HepG2 (cell line): ENCODE measurements around the gene CXCR5. TPM values are rescaled to one million over a fixed set of nuclear protein-coding genes. Genes with fewer than 3 reads are reported as not detected.

ENCODE experiments used
- FOXK2 ChIP-seq: fragments of 450-650 bp; IDR thresholded peaks from 2 replicates; pipeline ENCODE4 v1.6.1; 2016
- HMGA1 ChIP-seq: sonication (generic); formaldehyde crosslinking; conservative IDR thresholded peaks from 2 replicates; pipeline ENCODE4 v1.4.0; 2020; ENCODE audit warnings: missing genetic modification reagents
- HOXA3 ChIP-seq: sonication (generic); formaldehyde crosslinking; IDR thresholded peaks from 2 replicates; pipeline ENCODE4 v1.5.0; 2020; ENCODE audit warnings: missing genetic modification reagents
- JUND ChIP-seq: sonication (generic); formaldehyde crosslinking; IDR thresholded peaks from 2 replicates; pipeline ENCODE4 v1.8.0; 2022; ENCODE audit warnings: mild to moderate bottlenecking, missing genetic modification reagents
- SMAD9 ChIP-seq: sonication (generic); formaldehyde crosslinking; IDR thresholded peaks from 2 replicates; pipeline ENCODE4 v1.5.1; 2020; ENCODE audit warnings: mild to moderate bottlenecking, missing genetic modification reagents
- SP2 ChIP-seq: sonication (generic); formaldehyde crosslinking; IDR thresholded peaks from 2 replicates; pipeline ENCODE4 v1.5.1; 2020; ENCODE audit warnings: mild to moderate bottlenecking, missing genetic modification reagents
- SSRP1 ChIP-seq: IDR thresholded peaks from 2 replicates; pipeline ENCODE4 v1.6.1; 2016; ENCODE audit warnings: control low read depth
- THYN1 ChIP-seq: sonication (generic); formaldehyde crosslinking; IDR thresholded peaks from 2 replicates; pipeline ENCODE4 v1.8.1; 2023; ENCODE audit warnings: low read depth, mild to moderate bottlenecking, moderate library complexity, missing genetic modification reagents, borderline replicate concordance
- ZNF263 ChIP-seq: sonication (generic); formaldehyde crosslinking; IDR thresholded peaks from 2 replicates; pipeline ENCODE4 v1.4.0; 2020; ENCODE audit warnings: missing genetic modification reagents
- ZNF264 ChIP-seq: sonication (generic); formaldehyde crosslinking; IDR thresholded peaks from 2 replicates; pipeline ENCODE4 v1.4.0; 2020; ENCODE audit warnings: missing genetic modification reagents
- ZNF430 ChIP-seq: sonication (generic); formaldehyde crosslinking; IDR thresholded peaks from 2 replicates; pipeline ENCODE4 v1.9.0; 2021; ENCODE audit warnings: mild to moderate bottlenecking, missing genetic modification reagents
- ZNF547 ChIP-seq: sonication (generic); formaldehyde crosslinking; IDR thresholded peaks from 2 replicates; pipeline ENCODE4 v1.5.1; 2020; ENCODE audit warnings: mild to moderate bottlenecking, missing genetic modification reagents
- polyA plus RNA-seq, 8 experiments: library from polyadenylated mRNA; depleted of rRNA in 3 of 8; stranded (reverse) in 7 of 8; unstranded in 1 of 8; fragments of >200 nt; fragmentation: Illumina TruSeq in 4 of 8; extraction: Trizol in 4 of 8; gene quantifications; 2 replicates each; pipeline versions ENCODE4 v1.2.1 to v1.2.3, GENCODE V29; 2011 to 2016; ENCODE audit warnings: low read depth in 4 of 8, missing spikeins in 1 of 8, mixed read lengths in 1 of 8; ENCODE audit not compliant: insufficient read depth in 1 of 8
- total RNA-seq, 5 experiments: library from RNA; depleted of rRNA; stranded (reverse); fragments of >200 nt; fragmentation: Illumina TruSeq; extraction: Trizol; gene quantifications; 2 replicates each; pipeline ENCODE4 v1.2.3, GENCODE V29; 2016; ENCODE audit warnings: low read depth in 1 of 5
- TF ChIP-seq, protein P1 (sequence below): sonication (generic); formaldehyde crosslinking; IDR thresholded peaks from 2 replicates; pipeline ENCODE4 v1.4.0; 2020; ENCODE audit warnings: mild to moderate bottlenecking, missing genetic modification reagents, borderline replicate concordance
- TF ChIP-seq, protein P2 (sequence below): sonication (generic); formaldehyde crosslinking; IDR thresholded peaks from 2 replicates; pipeline ENCODE4 v1.4.0; 2020; ENCODE audit warnings: missing genetic modification reagents, borderline replicate concordance
- TF ChIP-seq, protein P3 (sequence below): sonication (generic); formaldehyde crosslinking; conservative IDR thresholded peaks from 2 replicates; pipeline ENCODE4 v1.8.0; 2022; ENCODE audit warnings: low read depth, missing genetic modification reagents
- TF ChIP-seq, protein P4 (sequence below): fragments of 450-650 bp; IDR thresholded peaks from 2 replicates; pipeline ENCODE4 v1.6.1; 2017; ENCODE audit warnings: mild to moderate bottlenecking
- TF ChIP-seq, protein P5 (sequence below): IDR thresholded peaks from 2 replicates; pipeline ENCODE4 v1.6.1; 2016; ENCODE audit warnings: missing compliant biosample characterization, missing genetic modification reagents, borderline replicate concordance
- TF ChIP-seq, protein P6 (sequence below): sonication (generic); formaldehyde crosslinking; IDR thresholded peaks from 2 replicates; pipeline ENCODE4 v1.5.1; 2020; ENCODE audit warnings: missing genetic modification reagents, mild to moderate bottlenecking, borderline replicate concordance

Gene CXCR5
- total and polyA plus RNA-seq, 2 of the 13 experiments (the other 11 are each of a cell fraction or from before 2014, with no cell fraction given), result not detected

DNA sequence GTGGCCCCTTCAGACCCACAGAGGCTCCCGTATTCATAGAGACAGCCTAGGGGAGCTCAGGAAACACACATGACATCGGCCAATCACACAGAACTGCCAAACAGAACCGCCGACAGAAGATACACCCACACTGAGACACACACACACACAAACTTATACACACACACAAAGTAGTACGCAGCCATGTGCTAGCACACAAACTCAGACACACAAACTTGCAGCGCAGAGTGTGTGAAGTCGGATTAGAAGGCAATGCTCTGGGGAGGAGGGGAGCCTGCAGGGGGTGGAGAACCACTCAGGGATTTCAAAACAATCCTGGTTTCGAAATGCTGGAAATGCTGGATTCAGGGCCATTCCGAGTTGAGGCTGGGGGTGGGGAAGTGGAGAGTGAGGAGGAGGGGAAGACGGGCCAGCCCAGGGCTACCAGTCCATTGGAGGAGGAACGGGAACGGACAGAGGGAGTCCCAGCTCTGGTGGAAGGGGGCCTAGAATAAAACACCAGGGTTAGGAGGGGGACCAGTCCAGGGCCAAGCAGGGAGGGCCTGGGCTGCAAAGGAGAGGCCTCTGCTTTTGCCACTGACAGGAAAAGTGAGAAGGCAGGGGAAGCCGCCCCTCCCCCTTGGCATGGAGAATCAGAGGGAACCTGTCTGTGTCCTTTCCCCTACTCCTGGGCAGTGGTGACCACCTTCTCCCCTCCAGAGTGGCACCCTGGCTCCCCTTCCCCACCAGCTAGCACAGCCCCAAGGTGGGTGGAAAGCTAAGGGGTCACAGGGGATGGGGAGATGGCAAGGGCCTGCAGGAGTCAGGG lies 37.6 kb downstream of the CXCR5 start (continued):
- TF ChIP-seq, protein P1, sequence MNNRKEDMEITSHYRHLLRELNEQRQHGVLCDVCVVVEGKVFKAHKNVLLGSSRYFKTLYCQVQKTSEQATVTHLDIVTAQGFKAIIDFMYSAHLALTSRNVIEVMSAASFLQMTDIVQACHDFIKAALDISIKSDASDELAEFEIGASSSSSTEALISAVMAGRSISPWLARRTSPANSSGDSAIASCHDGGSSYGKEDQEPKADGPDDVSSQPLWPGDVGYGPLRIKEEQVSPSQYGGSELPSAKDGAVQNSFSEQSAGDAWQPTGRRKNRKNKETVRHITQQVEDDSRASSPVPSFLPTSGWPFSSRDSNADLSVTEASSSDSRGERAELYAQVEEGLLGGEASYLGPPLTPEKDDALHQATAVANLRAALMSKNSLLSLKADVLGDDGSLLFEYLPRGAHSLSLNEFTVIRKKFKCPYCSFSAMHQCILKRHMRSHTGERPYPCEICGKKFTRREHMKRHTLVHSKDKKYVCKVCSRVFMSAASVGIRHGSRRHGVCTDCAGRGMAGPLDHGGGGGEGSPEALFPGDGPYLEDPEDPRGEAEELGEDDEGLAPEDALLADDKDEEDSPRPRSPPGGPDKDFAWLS (CRISPR knock-in tag), result no peak
- no peak for TF ChIP-seq THYN1 (CRISPR knock-in tag)
- peak; percentile 94 for TF ChIP-seq ZNF263 (CRISPR knock-in tag)
- no peak for TF ChIP-seq ZNF547 (CRISPR knock-in tag)
- TF ChIP-seq, protein P2, sequence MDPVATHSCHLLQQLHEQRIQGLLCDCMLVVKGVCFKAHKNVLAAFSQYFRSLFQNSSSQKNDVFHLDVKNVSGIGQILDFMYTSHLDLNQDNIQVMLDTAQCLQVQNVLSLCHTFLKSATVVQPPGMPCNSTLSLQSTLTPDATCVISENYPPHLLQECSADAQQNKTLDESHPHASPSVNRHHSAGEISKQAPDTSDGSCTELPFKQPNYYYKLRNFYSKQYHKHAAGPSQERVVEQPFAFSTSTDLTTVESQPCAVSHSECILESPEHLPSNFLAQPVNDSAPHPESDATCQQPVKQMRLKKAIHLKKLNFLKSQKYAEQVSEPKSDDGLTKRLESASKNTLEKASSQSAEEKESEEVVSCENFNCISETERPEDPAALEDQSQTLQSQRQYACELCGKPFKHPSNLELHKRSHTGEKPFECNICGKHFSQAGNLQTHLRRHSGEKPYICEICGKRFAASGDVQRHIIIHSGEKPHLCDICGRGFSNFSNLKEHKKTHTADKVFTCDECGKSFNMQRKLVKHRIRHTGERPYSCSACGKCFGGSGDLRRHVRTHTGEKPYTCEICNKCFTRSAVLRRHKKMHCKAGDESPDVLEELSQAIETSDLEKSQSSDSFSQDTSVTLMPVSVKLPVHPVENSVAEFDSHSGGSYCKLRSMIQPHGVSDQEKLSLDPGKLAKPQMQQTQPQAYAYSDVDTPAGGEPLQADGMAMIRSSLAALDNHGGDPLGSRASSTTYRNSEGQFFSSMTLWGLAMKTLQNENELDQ, result no peak
- TF ChIP-seq ZNF430 (CRISPR knock-in tag), result no peak; the same call in 1 of the 2 replicates
- TF ChIP-seq FOXK2, result no peak
- no peak for TF ChIP-seq SMAD9 (CRISPR knock-in tag)
- TF ChIP-seq, protein P3, sequence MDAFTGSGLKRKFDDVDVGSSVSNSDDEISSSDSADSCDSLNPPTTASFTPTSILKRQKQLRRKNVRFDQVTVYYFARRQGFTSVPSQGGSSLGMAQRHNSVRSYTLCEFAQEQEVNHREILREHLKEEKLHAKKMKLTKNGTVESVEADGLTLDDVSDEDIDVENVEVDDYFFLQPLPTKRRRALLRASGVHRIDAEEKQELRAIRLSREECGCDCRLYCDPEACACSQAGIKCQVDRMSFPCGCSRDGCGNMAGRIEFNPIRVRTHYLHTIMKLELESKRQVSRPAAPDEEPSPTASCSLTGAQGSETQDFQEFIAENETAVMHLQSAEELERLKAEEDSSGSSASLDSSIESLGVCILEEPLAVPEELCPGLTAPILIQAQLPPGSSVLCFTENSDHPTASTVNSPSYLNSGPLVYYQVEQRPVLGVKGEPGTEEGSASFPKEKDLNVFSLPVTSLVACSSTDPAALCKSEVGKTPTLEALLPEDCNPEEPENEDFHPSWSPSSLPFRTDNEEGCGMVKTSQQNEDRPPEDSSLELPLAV (CRISPR knock-in tag), result no peak
- no peak for TF ChIP-seq ZNF264
- TF ChIP-seq SP2, result no peak
- TF ChIP-seq SSRP1, result no peak
- 0 out of 2 replicates have a peak, but pooled peaks have one; percentile 24 for TF ChIP-seq JUND (CRISPR knock-in tag)
- TF ChIP-seq, protein P4, sequence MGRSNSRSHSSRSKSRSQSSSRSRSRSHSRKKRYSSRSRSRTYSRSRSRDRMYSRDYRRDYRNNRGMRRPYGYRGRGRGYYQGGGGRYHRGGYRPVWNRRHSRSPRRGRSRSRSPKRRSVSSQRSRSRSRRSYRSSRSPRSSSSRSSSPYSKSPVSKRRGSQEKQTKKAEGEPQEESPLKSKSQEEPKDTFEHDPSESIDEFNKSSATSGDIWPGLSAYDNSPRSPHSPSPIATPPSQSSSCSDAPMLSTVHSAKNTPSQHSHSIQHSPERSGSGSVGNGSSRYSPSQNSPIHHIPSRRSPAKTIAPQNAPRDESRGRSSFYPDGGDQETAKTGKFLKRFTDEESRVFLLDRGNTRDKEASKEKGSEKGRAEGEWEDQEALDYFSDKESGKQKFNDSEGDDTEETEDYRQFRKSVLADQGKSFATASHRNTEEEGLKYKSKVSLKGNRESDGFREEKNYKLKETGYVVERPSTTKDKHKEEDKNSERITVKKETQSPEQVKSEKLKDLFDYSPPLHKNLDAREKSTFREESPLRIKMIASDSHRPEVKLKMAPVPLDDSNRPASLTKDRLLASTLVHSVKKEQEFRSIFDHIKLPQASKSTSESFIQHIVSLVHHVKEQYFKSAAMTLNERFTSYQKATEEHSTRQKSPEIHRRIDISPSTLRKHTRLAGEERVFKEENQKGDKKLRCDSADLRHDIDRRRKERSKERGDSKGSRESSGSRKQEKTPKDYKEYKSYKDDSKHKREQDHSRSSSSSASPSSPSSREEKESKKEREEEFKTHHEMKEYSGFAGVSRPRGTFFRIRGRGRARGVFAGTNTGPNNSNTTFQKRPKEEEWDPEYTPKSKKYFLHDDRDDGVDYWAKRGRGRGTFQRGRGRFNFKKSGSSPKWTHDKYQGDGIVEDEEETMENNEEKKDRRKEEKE, result no peak
- TF ChIP-seq HMGA1 (CRISPR knock-in tag), result no peak
- TF ChIP-seq, protein P5, sequence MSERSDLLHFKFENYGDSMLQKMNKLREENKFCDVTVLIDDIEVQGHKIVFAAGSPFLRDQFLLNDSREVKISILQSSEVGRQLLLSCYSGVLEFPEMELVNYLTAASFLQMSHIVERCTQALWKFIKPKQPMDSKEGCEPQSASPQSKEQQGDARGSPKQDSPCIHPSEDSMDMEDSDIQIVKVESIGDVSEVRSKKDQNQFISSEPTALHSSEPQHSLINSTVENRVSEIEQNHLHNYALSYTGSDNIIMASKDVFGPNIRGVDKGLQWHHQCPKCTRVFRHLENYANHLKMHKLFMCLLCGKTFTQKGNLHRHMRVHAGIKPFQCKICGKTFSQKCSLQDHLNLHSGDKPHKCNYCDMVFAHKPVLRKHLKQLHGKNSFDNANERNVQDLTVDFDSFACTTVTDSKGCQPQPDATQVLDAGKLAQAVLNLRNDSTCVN (CRISPR knock-in tag), result peak; percentile 41; the same call in 1 of the 2 replicates
- TF ChIP-seq HOXA3 (CRISPR knock-in tag), result no peak
- TF ChIP-seq, protein P6, sequence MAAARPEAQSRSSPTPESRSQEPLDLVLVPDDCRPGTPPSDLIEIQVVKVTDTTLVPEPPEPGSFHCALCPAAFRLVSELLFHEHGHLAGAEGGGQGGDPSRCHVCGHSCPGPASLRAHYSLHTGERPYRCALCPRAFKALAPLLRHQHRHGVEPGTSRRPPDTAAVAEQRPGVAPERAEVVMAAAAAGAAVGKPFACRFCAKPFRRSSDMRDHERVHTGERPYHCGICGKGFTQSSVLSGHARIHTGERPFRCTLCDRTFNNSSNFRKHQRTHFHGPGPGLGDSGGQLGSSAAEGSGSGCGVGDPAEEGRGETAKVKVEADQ, result no peak; the same call in 1 of the 2 replicates
